Suprapubic skin (tissue), 4 donors: ENCODE data around the gene FLVCR2. TPM values are rescaled to one million over a fixed set of nuclear protein-coding genes. Genes with fewer than 3 reads are reported as not detected.

Source experiments
- DNase-seq, 2 donors: peaks; one replicate each; pipeline ENCODE4 v3.0.0-alpha.2; 2019; ENCODE audit warnings: low spot score in 2 of 2
- H3K27ac ChIP-seq: fragments of 200-600 bp; sonication (generic); one replicate; pipeline ENCODE4 v1.5.1; 2019
- H3K27me3 ChIP-seq: fragments of 200-600 bp; sonication (generic); one replicate; pipeline ENCODE4 v1.5.1; 2019
- H3K36me3 ChIP-seq: fragments of 200-600 bp; sonication (generic); one replicate; pipeline ENCODE4 v1.5.1; 2019
- H3K4me1 ChIP-seq: fragments of 200-600 bp; sonication (generic); one replicate; pipeline ENCODE4 v1.5.1; 2019
- H3K4me3 ChIP-seq: fragments of 200-600 bp; sonication (generic); one replicate; pipeline ENCODE4 v1.5.1; 2019; ENCODE audit warnings: mild to moderate bottlenecking
- H3K9me3 ChIP-seq: fragments of 200-600 bp; sonication (generic); one replicate; pipeline ENCODE4 v1.5.1; 2019
- EP300 ChIP-seq: sonication (generic); formaldehyde crosslinking; IDR thresholded peaks from one replicate; pipeline ENCODE4 v1.6.1; 2017; ENCODE audit warnings: antibody characterized with exemption
- POLR2A ChIP-seq, 2 donors: fragments of 450-650 bp; IDR thresholded peaks; one replicate each; pipeline ENCODE4 v1.6.1; 2017; ENCODE audit warnings: antibody characterized with exemption in 2 of 2, mild to moderate bottlenecking in 2 of 2, moderate library complexity in 2 of 2
- POLR2AphosphoS5 ChIP-seq, 3 donors: sonication (generic); formaldehyde crosslinking; IDR thresholded peaks; one replicate each; pipeline ENCODE4 v1.6.1; 2017; ENCODE audit warnings: antibody characterized with exemption in 3 of 3
- WGBS: methylation state at CpG from one replicate; pipeline ENCODE4 v1.1.5; 2018; 5-methylcytosine and 5-hydroxymethylcytosine counted together
- total RNA-seq, 4 donors: library from RNA; depleted of rRNA; stranded (reverse); fragments of >200 nt; gene quantifications; one replicate each; pipeline ENCODE4 v1.1.0, GENCODE V29; 2016
- TF ChIP-seq, protein P1 (sequence below), 2 donors: fragments of 200-600 bp in 1 of 2; fragments of 450-650 bp in 1 of 2; sonication (generic) in 1 of 2; IDR thresholded peaks; one replicate each; pipeline ENCODE4 v1.5.1; 2016 to 2019; ENCODE audit warnings: antibody characterized with exemption in 2 of 2, mild to moderate bottlenecking in 1 of 2, moderate library complexity in 1 of 2

Gene FLVCR2
- total RNA-seq, 4 donors from 2014 or later: 9.0 to 23.4 (median 17.4) TPM

- Histone ChIP-seq H3K9me3 (no peaks in the 10 kb centered on the region), H3K27ac (no peak overlapping the region), H3K4me3 (no peak overlapping the region), H3K36me3 (no peaks in the 10 kb centered on the region), H3K27me3 (no peaks in the 10 kb centered on the region), H3K4me1 (no peaks in the 10 kb centered on the region)
- no peak for DNase-seq
- 78% methylated on average over 3 of the region's 3 CpGs for WGBS
- TF ChIP-seq, protein P1, sequence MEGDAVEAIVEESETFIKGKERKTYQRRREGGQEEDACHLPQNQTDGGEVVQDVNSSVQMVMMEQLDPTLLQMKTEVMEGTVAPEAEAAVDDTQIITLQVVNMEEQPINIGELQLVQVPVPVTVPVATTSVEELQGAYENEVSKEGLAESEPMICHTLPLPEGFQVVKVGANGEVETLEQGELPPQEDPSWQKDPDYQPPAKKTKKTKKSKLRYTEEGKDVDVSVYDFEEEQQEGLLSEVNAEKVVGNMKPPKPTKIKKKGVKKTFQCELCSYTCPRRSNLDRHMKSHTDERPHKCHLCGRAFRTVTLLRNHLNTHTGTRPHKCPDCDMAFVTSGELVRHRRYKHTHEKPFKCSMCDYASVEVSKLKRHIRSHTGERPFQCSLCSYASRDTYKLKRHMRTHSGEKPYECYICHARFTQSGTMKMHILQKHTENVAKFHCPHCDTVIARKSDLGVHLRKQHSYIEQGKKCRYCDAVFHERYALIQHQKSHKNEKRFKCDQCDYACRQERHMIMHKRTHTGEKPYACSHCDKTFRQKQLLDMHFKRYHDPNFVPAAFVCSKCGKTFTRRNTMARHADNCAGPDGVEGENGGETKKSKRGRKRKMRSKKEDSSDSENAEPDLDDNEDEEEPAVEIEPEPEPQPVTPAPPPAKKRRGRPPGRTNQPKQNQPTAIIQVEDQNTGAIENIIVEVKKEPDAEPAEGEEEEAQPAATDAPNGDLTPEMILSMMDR (IDR thresholded peaks at IDR 0.05): no peak
- TF ChIP-seq EP300: no peak
- TF ChIP-seq POLR2A (IDR thresholded peaks at IDR 0.05): no peak
- TF ChIP-seq POLR2AphosphoS5 (IDR thresholded peaks at IDR 0.05): no peak
These were observed 62.5 kb downstream of the FLVCR2 start for GRCh38 chr14:75640876-75641275.

GRCh38 chr14:75643985-75644384 lies 65.6 kb downstream of the FLVCR2 start:
- H3K36me3 ChIP-seq: peaks cover 21% of the 10 kb centered on the region
- H3K4me3 ChIP-seq: no peak overlapping the region
- H3K27ac ChIP-seq: no peak overlapping the region
- H3K27me3 ChIP-seq: no peaks in the 10 kb centered on the region
- no peak for TF ChIP-seq EP300
- TF ChIP-seq, protein P1 (IDR thresholded peaks at IDR 0.05): no peak
- no peak for TF ChIP-seq POLR2A (IDR thresholded peaks at IDR 0.05)
- TF ChIP-seq POLR2AphosphoS5 (IDR thresholded peaks at IDR 0.05): no peak
- H3K4me1 ChIP-seq: no peaks in the 10 kb centered on the region
- no peak for DNase-seq
- H3K9me3 ChIP-seq: no peaks in the 10 kb centered on the region
- WGBS: 60% methylated on average over 4 of the region's 4 CpGs

DNA sequence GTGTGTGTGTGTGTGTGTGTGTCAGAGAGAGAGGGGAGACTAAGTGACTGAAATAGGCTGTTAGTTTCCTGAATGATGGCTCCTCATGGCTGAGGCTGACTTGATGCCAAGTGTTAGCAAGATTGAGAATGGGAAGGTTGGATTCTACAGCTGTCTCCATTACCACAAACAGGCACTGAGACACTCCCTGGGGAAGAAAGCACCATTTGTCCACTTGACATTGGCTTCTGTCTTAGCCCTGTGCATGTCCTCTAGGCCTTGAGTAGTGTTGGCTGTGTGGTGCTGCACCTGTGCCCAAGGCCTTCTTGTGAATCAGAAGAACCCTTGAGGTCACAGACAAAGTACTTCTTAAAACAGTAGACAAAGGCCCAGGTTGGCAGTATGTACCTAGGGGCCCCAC lies 66.6 kb downstream of the FLVCR2 start:
- no peak overlapping the region for H3K27ac ChIP-seq
- peaks cover 32% of the 10 kb centered on the region for H3K36me3 ChIP-seq
- H3K9me3 ChIP-seq: no peaks in the 10 kb centered on the region
- TF ChIP-seq POLR2AphosphoS5 (IDR thresholded peaks at IDR 0.05): no peak
- TF ChIP-seq EP300: no peak
- TF ChIP-seq, protein P1 (IDR thresholded peaks at IDR 0.05): no peak
- no peak for TF ChIP-seq POLR2A (IDR thresholded peaks at IDR 0.05)
- H3K27me3 ChIP-seq: no peaks in the 10 kb centered on the region
- no peak for DNase-seq
- no peaks in the 10 kb centered on the region for H3K4me1 ChIP-seq
- H3K4me3 ChIP-seq: no peak overlapping the region

- no peaks in the 10 kb centered on the region for H3K27me3 ChIP-seq
- H3K4me1 ChIP-seq: no peaks in the 10 kb centered on the region
- no peaks in the 10 kb centered on the region for H3K9me3 ChIP-seq
- H3K36me3 ChIP-seq: peaks cover 49% of the 10 kb centered on the region
- 79% methylated on average over 4 of the region's 6 CpGs for WGBS
- no peak overlapping the region for H3K4me3 ChIP-seq
- no peak for DNase-seq
- H3K27ac ChIP-seq: no peak overlapping the region
- TF ChIP-seq POLR2A (IDR thresholded peaks at IDR 0.05): no peak
- no peak for TF ChIP-seq POLR2AphosphoS5 (IDR thresholded peaks at IDR 0.05)
- TF ChIP-seq EP300: no peak
- TF ChIP-seq, protein P1 (IDR thresholded peaks at IDR 0.05): no peak
These were observed 68.3 kb downstream of the FLVCR2 start for GRCh38 chr14:75646762-75647161.

DNA sequence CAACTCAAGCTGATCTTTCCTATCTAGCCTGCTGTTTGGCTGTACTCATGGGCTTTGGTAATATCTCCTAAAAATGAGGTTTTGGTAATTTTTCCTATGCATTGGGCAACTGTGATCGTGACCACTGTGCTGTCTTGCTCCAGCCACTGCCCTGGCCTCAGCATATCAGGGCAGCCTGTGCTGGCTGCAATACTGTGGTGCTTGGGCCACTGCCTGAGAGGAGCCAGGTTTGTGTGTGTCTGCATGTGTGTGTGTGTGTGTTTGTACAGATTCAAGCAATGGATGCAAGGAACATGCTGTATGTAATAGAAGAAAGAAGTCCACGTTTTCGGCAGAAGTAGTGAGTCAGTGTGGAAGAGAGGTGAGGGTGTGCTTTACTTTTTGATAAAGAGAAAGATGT lies 69.2 kb downstream of the FLVCR2 start:
- TF ChIP-seq, protein P1 (IDR thresholded peaks at IDR 0.05): no peak
- no peak for TF ChIP-seq EP300
- 87% methylated on average over 3 of the region's 3 CpGs for WGBS
- no peak for DNase-seq
- Histone ChIP-seq H3K9me3 (no peaks in the 10 kb centered on the region), H3K27me3 (no peaks in the 10 kb centered on the region), H3K4me3 (no peak overlapping the region), H3K36me3 (peaks cover 54% of the 10 kb centered on the region), H3K27ac (no peak overlapping the region), H3K4me1 (no peaks in the 10 kb centered on the region)
